GM21723 (cell line): ENCODE results near the gene GPER1.
"Not testable (repeated sequence)": the region's sequence is repeated elsewhere in the genome, so short reads cannot be mapped to it uniquely, and the experiment has no call there.

Source experiments
- ATAC-seq: cut with Tn5 transposase; IDR thresholded peaks from one replicate; pipeline ENCODE4 v1.9.1; 2021; ENCODE audit warnings: mild to moderate bottlenecking, moderate library complexity; ENCODE audit not compliant: unreplicated experiment

The GPER1 gene

DNA sequence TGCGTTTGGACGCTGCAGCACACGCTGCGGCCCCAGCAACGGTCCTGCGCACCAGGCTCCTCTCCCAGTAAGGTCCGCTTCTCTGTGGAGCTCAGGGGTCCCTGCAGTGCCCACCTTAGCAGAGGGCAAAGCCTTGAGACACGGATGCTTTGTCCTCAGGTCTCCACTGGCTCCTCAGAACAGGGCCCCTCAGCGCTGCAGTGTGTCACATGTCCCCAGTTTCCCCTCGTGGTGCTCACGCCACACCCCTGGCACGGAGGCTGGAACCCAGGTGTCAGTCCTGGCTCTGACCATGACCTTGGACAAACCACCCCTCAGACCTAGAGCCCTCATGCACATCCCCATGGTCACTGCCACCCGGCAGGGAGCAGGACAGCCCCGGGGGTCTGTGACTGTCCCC is 19.9 kb upstream of the GPER1 start:
- ATAC-seq = no peak

GRCh38 chr7:1068619-1069018 is 19.3 kb upstream of the GPER1 start:
- no peak for ATAC-seq

GRCh38 chr7:1070544-1071011 is 17.3 kb upstream of the GPER1 start:
- ATAC-seq = no peak

DNA sequence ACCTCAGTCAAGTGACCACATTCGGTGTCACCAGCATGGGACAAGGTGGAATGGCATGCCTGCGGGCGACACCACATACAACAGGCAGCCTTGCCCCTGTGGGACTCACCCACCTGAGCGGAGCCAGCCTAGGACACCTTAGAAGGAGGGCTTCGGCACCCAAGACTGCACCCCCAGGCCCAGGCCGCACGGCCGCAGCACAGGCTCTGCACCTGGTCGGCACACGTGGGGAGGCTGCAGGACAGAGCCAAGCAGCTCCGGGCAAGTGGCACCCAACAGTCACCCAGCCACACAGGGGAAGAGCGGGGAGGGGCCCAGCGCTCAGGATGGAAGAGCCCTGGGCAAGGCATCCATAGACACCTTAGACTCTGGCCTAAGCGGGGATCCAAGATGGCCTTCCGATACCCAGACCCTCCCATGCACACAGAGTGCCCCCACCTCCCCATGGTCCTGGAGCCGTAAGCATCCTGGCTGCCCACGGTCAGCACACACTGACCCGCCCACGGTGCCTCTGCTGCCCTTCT is 16.1 kb upstream of the GPER1 start:
- ATAC-seq = no peak

GRCh38 chr7:1073142-1073977 is 14.6 kb upstream of the GPER1 start:
- ATAC-seq = no peak

DNA sequence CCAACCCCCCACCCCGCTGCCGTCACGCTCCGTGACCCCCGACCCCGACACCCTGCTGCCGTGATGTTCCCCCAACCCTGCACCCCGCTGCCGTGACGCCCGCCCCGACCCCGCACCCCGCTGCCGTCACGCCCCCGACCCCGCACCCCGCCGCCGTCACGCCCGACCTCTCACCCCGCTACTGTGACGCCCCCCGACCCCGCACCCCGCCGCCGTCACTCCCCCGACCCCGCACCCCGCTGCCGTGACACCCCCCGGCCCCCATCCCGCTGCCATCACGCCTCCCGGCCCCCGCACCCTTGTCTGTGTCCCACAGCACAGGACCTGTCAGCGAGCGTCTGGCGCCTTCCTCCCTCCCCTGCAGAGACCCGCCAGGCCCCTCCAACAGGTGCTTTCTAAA is 13.9 kb upstream of the GPER1 start:
- not testable (repeated sequence) for ATAC-seq

GRCh38 chr7:1074593-1075431 is 13.1 kb upstream of the GPER1 start:
- ATAC-seq = no peak

DNA sequence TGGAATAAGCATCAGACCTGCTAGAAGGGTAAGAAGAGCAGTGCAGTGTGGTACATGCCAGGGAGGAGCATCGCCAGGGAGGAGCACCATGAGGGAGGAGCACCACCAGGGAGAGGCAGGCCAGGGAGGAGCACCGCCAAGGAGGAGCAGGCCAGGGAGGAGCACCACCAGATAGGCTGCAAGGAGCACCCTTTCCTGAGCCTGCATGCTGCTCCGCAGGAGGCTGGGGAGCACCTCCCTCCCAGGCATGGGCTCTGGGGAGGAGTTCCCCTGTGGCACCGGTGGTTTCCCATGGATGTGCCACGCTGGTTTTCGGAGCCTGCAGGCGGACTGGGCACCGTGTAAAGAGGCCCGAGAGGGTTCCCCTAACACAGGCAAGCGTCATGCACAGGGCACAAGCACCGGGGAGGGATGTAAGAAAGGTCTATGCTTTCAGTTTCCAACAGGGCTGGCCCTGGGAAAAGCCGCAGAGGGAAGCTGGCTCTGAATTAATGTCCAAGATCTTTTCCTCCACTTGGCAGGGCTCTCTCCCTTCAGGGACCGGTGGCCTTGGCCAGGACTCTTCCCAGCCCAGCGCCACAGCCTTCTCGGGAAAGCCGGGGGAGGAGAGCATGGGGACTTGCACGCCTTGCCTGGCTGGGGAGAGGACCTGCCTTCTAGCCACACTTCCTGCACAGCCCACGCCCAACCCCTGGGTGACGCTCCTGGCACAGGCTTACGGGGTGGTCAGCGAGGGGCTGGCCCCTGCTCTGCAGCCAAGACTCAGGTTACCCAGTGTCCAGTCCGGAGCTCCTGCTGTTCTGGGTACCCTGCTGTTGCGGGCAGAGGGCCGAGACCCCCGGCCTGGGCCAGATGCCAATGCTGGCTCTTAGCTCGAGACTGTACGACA is 11.5 kb upstream of the GPER1 start:
- ATAC-seq = no peak

GRCh38 chr7:1078519-1078918 is 9.4 kb upstream of the GPER1 start:
- no peak for ATAC-seq

DNA sequence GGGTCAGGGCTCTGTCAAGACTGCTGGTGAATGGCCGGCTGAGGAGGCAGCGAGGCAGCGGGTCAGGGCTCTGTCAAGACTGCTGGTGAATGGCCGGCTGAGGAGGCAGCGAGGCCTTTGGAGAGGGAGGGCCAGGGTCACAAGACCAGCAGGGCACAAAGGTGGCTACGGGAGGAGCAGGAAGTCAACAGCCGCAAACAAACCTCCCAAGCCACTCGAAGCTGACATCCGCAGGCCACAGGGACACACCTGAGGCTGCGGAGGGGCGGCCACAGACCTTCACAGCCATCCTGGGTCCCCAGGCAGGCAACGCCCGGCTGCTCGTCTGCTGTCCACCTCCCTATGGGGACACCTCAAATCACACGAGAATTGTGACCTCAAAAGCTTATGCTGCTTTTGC is 8.9 kb upstream of the GPER1 start:
- no peak for ATAC-seq

DNA sequence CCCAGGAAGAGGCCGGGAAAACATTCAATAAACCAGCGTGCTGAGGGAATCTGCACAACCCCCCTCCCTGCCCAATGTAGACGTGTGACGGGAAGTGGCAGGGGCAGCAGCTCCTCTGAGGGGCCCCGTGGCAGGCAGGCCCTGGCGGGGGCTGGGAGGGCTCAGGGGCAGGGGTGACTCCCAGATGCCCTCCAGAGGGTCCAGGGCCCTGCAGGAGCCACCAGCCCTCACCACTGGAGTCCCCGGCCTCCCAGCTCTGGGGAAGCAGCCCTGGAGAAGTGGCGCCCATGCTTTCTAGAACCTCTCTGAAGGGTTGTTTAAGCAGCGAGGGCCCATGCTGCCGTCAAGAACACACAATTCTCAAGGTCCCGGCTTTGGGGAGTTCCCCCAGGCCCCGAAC is 8.4 kb upstream of the GPER1 start:
- ATAC-seq = no peak

GRCh38 chr7:1080252-1080920 is 7.5 kb upstream of the GPER1 start:
- ATAC-seq = no peak

- ATAC-seq = no peak
These were observed 7.0 kb upstream of the GPER1 start for GRCh38 chr7:1080921-1081255.

DNA sequence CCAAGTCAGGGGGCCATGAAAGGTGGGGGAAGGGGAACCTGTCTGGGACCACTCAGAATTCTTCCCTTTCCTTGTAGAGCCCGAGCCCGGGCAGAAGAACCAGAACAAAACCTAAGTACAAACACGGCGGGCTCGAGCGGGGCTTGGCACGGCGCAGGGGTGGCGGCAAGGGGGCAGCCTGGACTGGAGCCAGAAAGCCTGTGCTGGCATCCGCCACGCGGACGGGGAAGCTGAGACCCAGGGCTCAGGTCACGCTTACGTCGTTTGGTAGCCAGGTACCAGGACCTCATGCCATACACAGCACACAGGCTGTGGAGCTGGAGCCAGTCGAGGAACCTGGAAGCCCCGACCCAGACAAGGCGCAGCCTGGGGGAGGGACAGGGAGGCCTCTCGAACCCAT is 6.6 kb upstream of the GPER1 start:
- no peak for ATAC-seq

DNA sequence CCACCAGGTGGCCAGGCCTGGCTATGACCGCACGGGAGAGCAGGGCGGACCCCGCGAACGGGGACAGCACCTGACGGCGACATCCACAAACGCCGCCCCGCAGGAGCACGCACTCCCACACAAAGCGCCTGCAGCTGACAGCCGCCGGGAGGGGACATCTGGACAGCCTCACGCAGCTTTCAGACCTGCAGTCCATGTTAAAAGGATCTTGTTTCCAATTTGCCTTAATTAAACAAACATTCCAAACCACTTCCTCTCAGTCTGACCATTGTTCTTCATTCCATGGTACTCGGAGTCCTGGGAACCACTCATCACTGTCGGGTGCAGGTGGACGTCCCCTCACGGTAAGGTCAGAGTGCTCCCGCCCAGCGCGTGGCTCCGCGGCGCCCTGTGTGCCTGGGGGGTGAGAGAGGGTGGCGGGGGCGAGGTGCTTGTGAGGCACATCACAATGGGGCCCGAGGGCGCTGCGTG is 5.9 kb upstream of the GPER1 start:
- no peak for ATAC-seq

DNA sequence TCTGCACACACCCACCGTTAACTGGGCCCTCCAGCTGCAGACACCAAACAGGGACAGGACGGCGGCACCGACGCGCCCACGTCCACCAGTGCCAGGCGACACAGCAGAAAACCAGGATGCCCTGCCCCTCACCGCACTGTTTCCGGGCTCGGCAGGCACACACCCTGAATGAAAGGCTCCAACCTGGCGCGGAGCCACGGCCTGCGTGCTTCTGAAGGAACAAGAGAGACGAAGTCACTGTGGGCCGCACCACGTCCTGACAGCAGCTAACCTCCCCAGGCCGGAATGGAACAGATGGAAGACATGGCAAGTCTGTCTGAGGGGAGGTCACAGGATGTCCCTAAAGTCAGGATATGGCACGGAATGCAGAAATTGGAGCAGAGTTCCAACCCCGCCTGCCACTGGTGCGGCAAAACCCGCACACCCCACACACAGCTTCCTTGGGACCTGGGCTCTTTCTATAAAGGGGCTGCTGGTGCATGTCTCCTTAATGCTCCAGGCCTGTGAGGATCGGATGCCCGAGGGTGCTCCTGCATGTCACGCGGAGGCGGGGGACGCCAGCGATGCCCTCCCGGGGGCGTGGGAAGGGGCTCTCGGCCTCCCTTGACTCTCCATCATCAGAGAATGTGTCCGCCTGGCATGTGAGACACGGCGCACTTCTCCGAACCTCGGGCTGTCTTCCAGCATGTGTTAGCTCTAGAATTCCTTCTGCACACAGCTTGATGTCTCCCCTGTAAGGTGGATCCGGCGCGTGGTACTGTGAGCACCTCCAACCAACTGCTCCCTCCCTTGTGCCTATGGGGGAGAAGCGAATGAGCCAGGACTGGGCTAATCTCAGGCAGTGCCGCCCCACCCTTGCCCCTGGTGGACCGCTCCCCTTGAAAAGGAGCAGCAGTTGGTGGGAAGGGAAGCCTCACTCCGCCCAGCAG is 3.9 kb upstream of the GPER1 start:
- no peak for ATAC-seq

GRCh38 chr7:1085266-1085665 is 2.6 kb upstream of the GPER1 start:
- no peak for ATAC-seq

DNA sequence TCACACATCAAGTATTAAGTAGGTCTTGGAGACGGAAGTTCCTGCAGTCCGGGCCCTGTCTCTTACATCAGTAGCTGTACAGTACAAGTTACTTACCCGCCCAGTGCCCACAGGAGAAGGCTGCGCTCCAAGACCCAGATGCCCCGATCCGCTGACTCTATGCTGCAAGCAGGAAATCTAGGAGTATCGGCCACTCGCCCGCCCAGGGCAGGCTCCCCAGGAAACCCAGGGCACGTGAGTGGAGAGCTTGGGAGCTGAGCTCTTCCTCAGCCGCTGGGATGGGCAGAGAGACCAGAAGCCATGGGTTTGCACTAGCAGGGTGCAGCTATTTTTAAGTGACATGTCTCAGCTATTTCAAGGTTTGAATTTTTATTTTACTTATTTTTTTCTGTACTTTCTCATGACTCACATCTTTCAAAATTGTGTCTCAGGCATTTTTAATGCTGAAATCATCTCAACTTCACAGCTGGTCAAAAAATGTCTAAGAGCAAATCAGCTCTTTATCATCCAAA is 1.9 kb upstream of the GPER1 start:
- no peak for ATAC-seq
